Stimulated activated CD8-positive, alpha-beta memory T cell treated with anti-CD3 and anti-CD28 coated beads, Interleukin-15, amount 100 ng/mL, for 24 hours (primary cell): ENCODE measurements around the gene LMO1.

Experiments
- DNase-seq: peaks from one replicate; pipeline ENCODE4 v3.0.0-alpha.2; 2020; ENCODE audit warnings: low read depth

Gene LMO1

GRCh38 chr11:8205566-8205965 is 58.1 kb downstream of the LMO1 start:
- DNase-seq: no peak

- no peak for DNase-seq
These were observed 59.1 kb downstream of the LMO1 start for GRCh38 chr11:8204596-8204995.

DNA sequence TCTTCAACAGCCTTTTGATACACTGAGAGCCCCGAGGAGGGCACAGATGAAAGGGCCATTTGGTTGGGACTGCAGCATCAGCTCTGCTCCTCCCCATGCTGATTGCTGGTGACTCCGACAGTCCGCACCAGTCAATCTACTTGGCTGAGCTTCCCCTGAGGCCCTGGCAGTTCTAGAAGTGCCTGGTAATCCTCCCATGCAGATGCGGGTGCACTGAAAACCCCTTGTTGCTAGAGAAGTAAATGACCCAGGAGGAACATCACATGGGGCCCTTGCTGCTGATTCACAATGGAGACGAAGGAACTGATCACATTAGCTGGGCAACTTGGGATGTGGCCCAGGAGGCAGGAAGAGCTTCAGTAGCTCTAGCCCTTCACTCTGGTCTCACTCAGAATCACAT is 59.7 kb downstream of the LMO1 start:
- DNase-seq: no peak

GRCh38 chr11:8203414-8203715 is 60.3 kb downstream of the LMO1 start:
- DNase-seq: no peak

- no peak for DNase-seq
These were observed 60.9 kb downstream of the LMO1 start for GRCh38 chr11:8202516-8203413.

DNA sequence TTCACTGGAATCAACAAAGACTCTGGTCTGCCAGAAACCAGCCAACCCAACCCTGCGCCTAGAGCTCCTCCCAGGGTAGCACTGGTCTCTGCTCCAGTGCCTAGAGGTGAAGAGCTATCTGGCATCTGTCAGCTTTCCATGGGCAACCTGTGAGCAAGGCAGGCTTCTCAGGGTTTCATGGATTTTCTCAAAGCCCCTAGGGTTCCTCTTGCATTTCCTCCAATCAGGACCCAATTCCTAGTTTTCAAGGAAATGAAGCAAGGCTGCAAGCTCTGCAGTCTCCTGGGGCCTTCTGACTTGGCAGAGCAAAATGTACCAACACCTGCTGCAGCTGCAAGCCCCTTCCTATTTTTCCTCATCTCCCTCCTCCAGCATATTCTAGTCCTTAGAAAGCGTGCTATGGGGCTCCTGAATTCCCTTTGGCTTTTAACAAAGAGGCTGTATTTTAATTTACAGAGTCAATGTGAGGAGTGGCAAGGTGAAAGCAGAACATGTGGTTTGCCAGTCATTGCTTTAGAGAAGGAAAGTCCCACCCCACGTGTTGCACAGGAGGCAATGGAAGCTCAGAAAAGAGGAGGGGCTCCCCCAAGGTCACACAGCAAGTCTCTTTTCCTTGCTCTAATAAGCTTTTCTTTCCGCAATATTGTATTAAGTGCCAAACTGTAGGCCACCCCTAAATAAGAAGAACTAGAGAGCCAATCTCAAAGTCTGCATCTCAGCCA is 61.9 kb downstream of the LMO1 start:
- no peak for DNase-seq

DNA sequence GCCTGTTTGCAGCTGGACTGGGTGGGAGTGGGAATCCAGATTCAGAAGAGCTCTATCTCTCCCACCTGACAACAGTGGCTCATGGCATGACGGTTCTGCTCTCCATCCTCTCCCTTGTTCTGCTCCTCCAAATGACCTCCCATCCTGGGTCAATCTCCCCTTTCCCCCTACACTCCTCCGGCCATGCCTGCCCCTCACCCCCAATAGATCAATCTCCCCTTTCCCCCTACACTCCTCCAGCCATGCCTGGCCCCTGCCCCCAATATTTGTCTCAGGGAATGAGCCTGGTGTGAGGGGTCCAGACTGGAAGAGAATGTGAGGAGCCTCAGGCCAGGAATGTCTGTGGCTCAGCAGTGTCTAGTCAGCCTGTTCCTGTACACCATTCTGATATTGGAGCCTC is 64.0 kb downstream of the LMO1 start:
- DNase-seq: no peak

DNA sequence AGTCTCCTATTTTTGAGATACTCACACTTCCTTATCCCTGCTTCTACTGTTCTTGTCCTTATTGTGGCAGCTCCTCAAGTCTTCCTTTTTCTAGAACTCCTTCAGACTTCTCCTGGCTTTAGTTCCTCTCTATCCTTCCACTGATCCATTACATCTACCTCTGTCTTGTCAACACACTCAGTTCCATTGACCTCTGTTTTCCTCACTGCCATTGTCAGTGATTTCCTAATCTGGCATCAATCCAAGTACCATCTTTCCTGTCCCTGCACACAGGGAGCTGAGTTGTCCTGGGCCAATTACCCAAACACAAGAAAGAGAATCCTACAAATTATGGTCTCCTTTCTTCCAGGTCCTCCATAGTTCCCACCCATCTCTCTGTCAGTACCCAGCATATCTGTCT is 66.9 kb downstream of the LMO1 start:
- no peak for DNase-seq

- DNase-seq: no peak
These were observed 68.7 kb downstream of the LMO1 start for GRCh38 chr11:8194956-8195355.

- DNase-seq: no peak
These were observed 70.8 kb downstream of the LMO1 start for GRCh38 chr11:8192896-8193209.

DNA sequence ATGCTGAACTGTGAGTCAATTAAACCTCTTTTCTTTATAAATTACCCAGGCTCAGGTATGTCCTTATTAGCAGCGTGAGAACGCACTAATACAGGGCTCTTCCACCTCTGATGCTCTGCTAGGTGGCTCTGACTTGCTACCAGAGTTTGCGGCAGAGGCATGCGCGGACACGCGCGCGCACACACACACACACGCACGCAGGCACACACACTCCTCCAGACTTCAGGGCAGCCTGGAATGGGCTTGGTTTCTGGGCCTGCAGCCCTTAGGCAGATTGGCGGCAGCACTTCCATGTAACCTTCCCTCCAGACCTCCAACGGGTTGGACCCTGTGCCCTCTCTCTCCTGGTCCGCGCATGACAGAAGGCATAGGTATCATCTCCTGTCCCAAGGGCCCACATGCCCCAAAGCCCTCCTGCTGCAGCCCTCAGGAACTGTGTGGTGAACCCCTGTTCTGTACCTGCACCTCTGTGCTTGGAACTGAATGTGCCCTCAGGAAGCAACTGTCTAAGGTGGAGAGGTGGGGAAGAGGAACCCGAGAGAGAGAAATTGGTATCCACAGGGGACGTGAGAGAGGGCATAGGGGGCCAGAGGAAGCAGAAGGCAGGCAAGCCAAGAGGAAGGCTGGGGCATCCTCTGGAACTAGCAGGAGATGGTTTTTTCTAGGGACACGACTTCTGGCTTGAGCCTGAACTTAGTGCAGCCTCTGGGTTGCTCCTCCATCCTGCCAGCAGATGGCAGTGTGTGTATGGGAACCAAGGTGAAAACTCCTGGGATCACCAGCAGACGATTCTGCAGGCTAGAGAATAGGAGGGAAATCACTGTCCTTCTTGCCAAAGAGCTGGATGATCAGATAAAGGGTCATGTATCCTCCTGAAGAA is 71.4 kb downstream of the LMO1 start:
- no peak for DNase-seq

- no peak for DNase-seq
These were observed 73.2 kb downstream of the LMO1 start for GRCh38 chr11:8190431-8190830.

- DNase-seq: no peak
These were observed 77.2 kb downstream of the LMO1 start for GRCh38 chr11:8186429-8186828.

DNA sequence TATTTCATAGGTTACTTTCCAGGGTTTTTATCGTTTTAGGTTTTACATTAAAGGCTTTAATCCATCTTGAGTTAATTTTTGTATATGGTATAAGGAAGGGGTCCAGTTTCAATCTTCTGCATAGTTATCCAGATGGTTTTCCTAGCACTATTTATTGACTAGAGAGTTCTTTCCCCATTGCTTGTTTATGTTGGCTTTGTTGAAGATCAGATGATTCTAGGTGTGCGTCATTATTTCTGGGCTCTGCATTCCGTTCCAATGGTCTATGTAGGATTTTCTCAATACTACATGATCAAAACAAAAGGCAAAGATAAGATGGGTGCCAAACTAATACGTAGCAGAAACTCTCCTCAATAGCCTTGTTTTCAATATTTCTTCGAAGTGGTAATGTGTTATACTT is 80.6 kb downstream of the LMO1 start:
- no peak for DNase-seq

GRCh38 chr11:8180469-8180868 is 83.2 kb downstream of the LMO1 start:
- no peak for DNase-seq

- no peak for DNase-seq
These were observed 85.4 kb downstream of the LMO1 start for GRCh38 chr11:8178297-8178696.

DNA sequence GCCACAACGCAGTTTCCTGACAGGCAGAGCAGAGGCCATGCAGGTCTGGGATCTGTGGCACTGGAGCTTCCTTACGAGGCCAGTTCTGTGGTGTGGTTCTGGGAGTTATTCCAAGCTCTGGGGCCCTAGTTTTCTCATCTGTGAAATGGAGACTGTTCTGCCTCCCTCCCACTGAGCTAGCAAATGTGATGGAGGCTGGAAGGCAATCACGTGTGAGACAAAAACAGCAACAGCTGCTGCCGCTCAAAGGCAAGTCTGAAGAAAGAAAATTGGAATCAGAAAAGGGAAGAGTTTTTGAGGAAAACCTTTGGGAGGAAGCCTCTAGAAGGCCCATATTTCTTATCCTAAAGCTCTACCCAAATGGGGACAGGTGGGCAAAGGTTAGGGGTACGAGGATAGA is 86.5 kb downstream of the LMO1 start:
- DNase-seq: no peak
